Fibroblast of skin of scalp (primary cell): ENCODE measurements around the gene MAPK11.

Source experiments
- DNase-seq: peaks from one replicate; pipeline ENCODE4 v3.0.0-alpha.2; 2013

MAPK11 gene

GRCh38 chr22:50246242-50247175 is 23.7 kb downstream of the MAPK11 start:
- DNase-seq: no peak

GRCh38 chr22:50245214-50246072 is 24.7 kb downstream of the MAPK11 start:
- DNase-seq: no peak

GRCh38 chr22:50244420-50245213 is 25.6 kb downstream of the MAPK11 start, which contains the start of gene TUBGCP6:
Gene TUBGCP6 (minus strand): TSS chr22:50245023. CDS start chr22:50244459, 564 bp downstream.
- DNase-seq: peak; percentile 94

GRCh38 chr22:50243685-50244419 is 26.3 kb downstream of the MAPK11 start:
- DNase-seq: no peak

- no peak for DNase-seq
Observed at GRCh38 chr22:50242406-50242949, 27.7 kb downstream of the MAPK11 start.

- DNase-seq: no peak
Observed at GRCh38 chr22:50238755-50239154, 31.4 kb downstream of the MAPK11 start.

GRCh38 chr22:50236731-50237409 is 33.3 kb downstream of the MAPK11 start:
- peak; percentile 21 for DNase-seq

DNA sequence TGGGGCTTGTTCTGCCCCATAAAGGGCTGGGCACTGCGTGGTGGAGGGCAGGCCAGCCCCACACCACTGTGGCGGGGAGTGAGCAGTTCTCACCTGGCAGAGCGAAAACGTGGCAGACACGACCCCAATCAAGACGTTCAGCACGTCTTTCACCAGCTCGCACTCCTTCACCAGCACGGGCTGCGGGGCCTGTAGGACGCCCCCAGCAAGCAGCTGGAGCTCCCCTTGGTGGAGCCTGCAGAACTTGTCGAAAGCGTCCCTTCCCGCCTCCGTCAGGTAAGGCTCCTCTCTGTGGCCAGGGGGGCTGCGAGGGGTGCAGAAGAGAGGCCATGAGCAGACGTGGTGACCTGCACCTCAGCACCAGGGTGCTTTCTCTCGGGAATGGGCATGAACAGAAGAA is 37.0 kb downstream of the MAPK11 start:
- no peak for DNase-seq

DNA sequence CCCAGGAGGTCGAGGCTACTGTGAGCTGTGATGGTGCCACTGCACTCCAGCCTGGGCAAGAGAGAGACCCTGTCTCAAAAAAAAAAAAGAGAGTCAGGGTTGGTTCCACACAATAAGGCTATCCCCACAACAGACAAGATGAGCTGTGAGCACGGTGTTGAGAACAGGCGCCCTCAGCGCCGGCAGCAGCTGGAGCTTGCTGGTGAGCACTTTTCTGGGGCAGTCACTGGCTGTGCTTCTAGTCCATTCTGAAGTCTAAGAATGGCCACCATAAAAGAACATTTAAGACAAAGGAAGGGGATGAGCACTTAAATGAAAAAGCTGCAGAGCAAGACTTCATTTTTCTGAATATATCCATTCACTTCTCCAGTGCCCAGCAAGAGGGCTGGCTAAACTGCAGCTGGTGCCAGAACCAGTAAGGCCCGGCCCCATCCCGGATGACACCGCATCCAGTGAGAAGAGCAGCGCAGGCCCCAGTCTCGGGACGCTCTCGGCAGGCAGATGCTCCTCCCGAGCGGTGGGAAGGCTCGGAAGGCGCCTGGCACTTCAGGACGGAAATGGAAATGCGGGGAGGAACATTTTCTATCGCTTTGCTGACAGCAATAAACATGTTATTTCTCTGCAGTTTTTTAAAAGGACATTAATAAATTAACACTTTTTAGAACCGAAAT is 37.6 kb downstream of the MAPK11 start:
- no peak for DNase-seq

- no peak for DNase-seq
Observed at GRCh38 chr22:50229370-50229769, 40.8 kb downstream of the MAPK11 start.

GRCh38 chr22:50228366-50228765 is 41.8 kb downstream of the MAPK11 start:
- DNase-seq: no peak

DNA sequence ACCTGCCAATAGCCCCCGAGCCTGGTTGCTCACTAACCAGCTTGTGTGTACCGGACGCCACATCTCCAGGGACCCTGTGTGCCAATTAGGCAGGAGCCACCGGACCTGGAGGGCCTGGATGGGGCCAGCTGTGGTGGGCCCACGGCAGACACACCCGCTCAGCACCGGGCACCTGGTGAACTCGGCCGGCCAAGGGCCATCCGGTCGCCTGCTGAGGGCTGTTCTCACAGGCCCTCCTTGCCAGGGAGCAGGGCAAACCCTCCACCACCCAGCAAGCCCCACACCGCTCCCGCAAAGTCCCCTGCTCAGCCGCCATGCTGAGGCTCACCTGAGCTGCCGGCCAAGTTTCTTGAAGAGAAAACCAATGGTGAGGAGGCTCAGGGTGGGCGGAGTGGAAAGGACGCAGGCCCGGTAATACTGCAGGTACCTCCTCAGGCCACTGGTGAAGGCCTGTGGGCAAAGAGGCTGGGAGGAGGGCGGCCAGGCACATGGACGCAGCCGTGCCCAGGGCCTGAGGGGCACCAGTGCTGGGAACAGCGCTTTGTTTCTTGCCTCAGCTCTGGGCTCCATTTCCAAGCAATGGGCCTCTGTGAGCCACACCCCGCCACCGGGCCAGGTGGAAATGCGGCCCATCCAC is 42.5 kb downstream of the MAPK11 start:
- DNase-seq: no peak

- no peak for DNase-seq
Observed at GRCh38 chr22:50226875-50227165, 43.4 kb downstream of the MAPK11 start.

- DNase-seq: no peak
Observed at GRCh38 chr22:50226063-50226874, 43.9 kb downstream of the MAPK11 start.

- no peak for DNase-seq
Observed at GRCh38 chr22:50225200-50225969, 44.8 kb downstream of the MAPK11 start.

DNA sequence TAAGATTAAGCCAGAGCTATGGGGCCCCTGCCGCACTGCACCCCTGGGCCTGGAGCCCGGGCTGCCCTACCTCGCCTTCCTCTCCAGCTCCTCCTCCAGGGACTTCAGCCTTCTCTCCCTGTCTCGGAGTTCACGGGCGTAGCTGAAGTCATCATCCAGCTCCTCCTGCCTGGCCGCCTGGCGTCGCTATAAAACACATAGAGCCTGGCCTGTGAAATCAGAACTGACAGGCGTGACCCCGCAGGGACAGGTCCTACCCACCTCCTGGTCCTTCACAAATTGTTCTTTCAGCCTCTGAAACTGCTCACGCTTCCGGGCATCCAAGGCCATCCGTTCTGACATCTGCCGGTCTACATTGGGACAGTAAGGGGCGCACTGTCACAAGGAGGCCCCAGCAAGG is 46.1 kb downstream of the MAPK11 start:
- DNase-seq: no peak

DNA sequence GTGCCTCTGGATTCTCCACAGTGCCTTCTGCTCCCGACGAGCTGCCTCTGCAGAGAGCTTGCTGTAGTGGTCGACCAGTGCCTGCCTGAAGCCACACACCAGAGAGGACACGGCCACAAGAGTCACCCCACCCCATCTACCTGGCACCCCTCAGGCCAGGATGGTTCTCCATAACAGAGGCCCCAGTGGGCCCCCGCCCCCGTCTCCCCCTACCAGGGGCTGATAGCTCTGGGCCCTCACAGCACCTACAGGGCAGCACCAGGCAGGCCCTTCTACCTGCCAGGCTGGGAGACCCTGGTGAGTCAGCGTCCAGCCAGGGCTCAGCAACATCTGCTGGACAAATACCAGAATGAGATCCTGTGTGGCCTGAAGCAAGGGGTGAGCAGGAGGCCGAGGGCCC is 47.7 kb downstream of the MAPK11 start:
- DNase-seq: no peak
